Upper lobe of left lung (tissue), 6 donors: ENCODE data around the gene TCEAL3. TPM values are rescaled to one million over a fixed set of nuclear protein-coding genes. Genes with fewer than 3 reads are reported as not detected.
"Not testable (repeated sequence)": the region's sequence is repeated elsewhere in the genome, so short reads cannot be mapped to it uniquely, and the experiment has no call there.

Experiments used
- ATAC-seq, 2 donors: fragments of 200-7000 bp; cut with Tn5 transposase; one replicate each; pipeline ENCODE4 v1.9.1; 2022; ENCODE audit warnings: mild to moderate bottlenecking in 2 of 2, moderate library complexity in 2 of 2; ENCODE audit not compliant: low FRiP score in 2 of 2
- DNase-seq, 2 donors: peaks; one replicate each; pipeline ENCODE4 v3.0.0-alpha.2; 2019 to 2020
- H3K27ac ChIP-seq, 4 donors: fragments of 200-600 bp; sonication (generic); one replicate each; pipeline ENCODE4 v1.5.1; 2016 to 2019
- H3K27me3 ChIP-seq, 4 donors: fragments of 200-600 bp; sonication (generic); one replicate each; pipeline ENCODE4 v1.5.1; 2017 to 2019
- H3K36me3 ChIP-seq, 4 donors: fragments of 200-600 bp; sonication (generic); one replicate each; pipeline ENCODE4 v1.5.1; 2016 to 2019
- H3K4me1 ChIP-seq, 4 donors: fragments of 200-600 bp; sonication (generic); one replicate each; pipeline ENCODE4 v1.5.1; 2018 to 2019
- H3K4me3 ChIP-seq, 4 donors: fragments of 200-600 bp; sonication (generic); one replicate each; pipeline ENCODE4 v1.5.1; 2017 to 2019; ENCODE audit warnings: mild to moderate bottlenecking in 2 of 4, moderate library complexity in 1 of 4
- H3K9me3 ChIP-seq, 4 donors: fragments of 200-600 bp; sonication (generic); one replicate each; pipeline ENCODE4 v1.5.1; 2018 to 2019
- CTCF ChIP-seq, 6 experiments: fragments of 450-650 bp in 4 of 6; fragments of 200-600 bp in 2 of 6; sonication (generic) in 2 of 6; IDR thresholded peaks; one replicate each; pipeline ENCODE4 v1.5.1; 2016 to 2019; ENCODE audit warnings: antibody characterized with exemption in 6 of 6
- EP300 ChIP-seq, 4 donors: sonication (generic); formaldehyde crosslinking; IDR thresholded peaks; one replicate each; pipeline ENCODE4 v1.5.1; 2017; ENCODE audit warnings: antibody characterized with exemption in 4 of 4, control low read depth in 2 of 4
- POLR2A ChIP-seq, 4 donors: fragments of 450-650 bp; IDR thresholded peaks; one replicate each; pipeline ENCODE4 v1.5.1; 2016 to 2017; ENCODE audit warnings: antibody characterized with exemption in 4 of 4, mild to moderate bottlenecking in 2 of 4
- POLR2AphosphoS5 ChIP-seq, 2 donors: sonication (generic); formaldehyde crosslinking; IDR thresholded peaks; one replicate each; pipeline ENCODE4 v1.5.1; 2017; ENCODE audit warnings: antibody characterized with exemption in 2 of 2
- WGBS, 2 donors: methylation state at CpG; one replicate each; pipeline ENCODE4 v1.1.5; 2017 to 2018; 5-methylcytosine and 5-hydroxymethylcytosine counted together
- total RNA-seq, 6 donors: library from RNA; depleted of rRNA in 4 of 6; stranded (reverse); fragments of >200 nt in 4 of 6; gene quantifications; one replicate each; pipeline versions ENCODE4 v1.1.0 to v1.2.1, GENCODE V29; 2016 to 2021
- donor health status: DM: no; HTN: no; CAD: no; lungs with moderate emphysema.
- donor health status: DM: no; HTN: yes; CAD: no; lungs with severe emphysema.

The TCEAL3 gene
- total RNA-seq, 6 donors from 2014 or later: 17.8 to 27.9 (median 25.2) TPM

DNA sequence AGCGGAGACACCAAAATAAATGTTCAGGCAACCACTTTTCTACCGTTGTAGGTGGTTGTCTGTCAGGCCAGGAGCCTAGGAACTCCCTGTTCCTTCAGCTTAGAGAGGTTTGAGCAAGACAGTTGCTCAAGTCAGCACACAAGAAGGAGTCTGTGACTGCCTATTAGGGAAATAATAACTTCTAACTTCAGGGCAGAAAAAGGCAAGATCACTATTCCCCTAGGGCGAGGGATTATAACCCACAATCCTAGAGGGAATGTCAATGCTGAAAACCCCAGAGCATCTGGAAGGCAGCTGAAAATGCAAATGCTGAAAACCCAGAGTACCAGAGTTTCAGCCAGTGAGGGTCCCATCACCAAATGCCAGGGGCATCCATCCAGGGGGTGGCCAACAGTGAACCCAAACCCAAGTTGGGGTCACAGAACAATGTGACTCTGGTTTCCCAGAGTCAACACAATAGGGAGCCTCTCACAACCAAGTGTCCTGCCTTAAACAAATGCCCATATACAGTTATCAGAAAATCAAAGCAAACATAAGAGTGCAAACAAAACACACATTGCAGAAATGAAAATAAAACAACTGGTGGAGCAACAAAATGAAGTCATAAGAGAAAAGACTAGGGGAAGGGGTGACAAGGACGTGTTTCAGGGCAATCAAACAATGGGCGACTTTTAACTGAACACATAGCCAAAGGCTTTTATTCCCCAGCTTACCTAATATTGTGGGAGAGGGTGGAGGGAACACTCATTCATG, 51.1 kb downstream of the TCEAL3 start:
- Histone ChIP-seq H3K27ac (no peak overlapping the region), H3K4me1 (no peaks in the 10 kb centered on the region), H3K36me3 (no peaks in the 10 kb centered on the region), H3K9me3 (no peaks in the 10 kb centered on the region), H3K27me3 (no peaks in the 10 kb centered on the region), H3K4me3 (no peak overlapping the region)
- no peak for DNase-seq
- TF ChIP-seq CTCF (IDR thresholded peaks at IDR 0.05) (no peak), POLR2AphosphoS5 (IDR thresholded peaks at IDR 0.05) (no peak), POLR2A (IDR thresholded peaks at IDR 0.05) (no peak), EP300 (IDR thresholded peaks at IDR 0.05) (no peak)
- 63 to 85% methylated on average over 3 to 5 of the region's 5 CpGs for WGBS, 2 donors
- ATAC-seq: no peak

GRCh38 chrX:103659460-103659859, 51.7 kb downstream of the TCEAL3 start:
- not testable (repeated sequence) for H3K9me3 ChIP-seq

More at GRCh38 chrX:103659460-103659859, 51.7 kb downstream of the TCEAL3 start:
- not testable (repeated sequence) for ATAC-seq, H3K27ac ChIP-seq, DNase-seq, H3K36me3 ChIP-seq, H3K4me3 ChIP-seq, H3K27me3 ChIP-seq, H3K4me1 ChIP-seq
- WGBS, 2 donors: 87 to 100% methylated on average over 2 of the region's 2 CpGs

Other genes starting within 250 kb of the TCEAL3 start
- 100 to 1,000 TPM in 4 of 6 donors, 10 to 100 TPM in 2; 89.4 to 204 (median 142) TPM for gene BEX3, start 231.4 kb upstream of the TCEAL3 start, total RNA-seq
- gene RAB40A, start 88.5 kb upstream of the TCEAL3 start, total RNA-seq: 1 to 10 TPM in 1 of 6 donors, under 1 TPM in 5; 0.24 to 3.1 (median 0.56) TPM
- 100 to 1,000 TPM in 2 of 6 donors, 10 to 100 TPM in 4; 68.5 to 141 (median 90.8) TPM for gene TCEAL4, start 22.4 kb upstream of the TCEAL3 start, total RNA-seq
- 10 to 100 TPM; 26.9 to 62.1 (median 48.6) TPM for gene TCEAL1, start 21.0 kb downstream of the TCEAL3 start, total RNA-seq
- gene MORF4L2, start 78.7 kb downstream of the TCEAL3 start, total RNA-seq: 100 to 1,000 TPM; 154 to 253 (median 186) TPM
- gene TMEM31, start 102.9 kb downstream of the TCEAL3 start, total RNA-seq: not detected
- gene PLP1, start 168.9 kb downstream of the TCEAL3 start, total RNA-seq: 1 to 10 TPM in 1 of 6 donors, under 1 TPM in 1, not detected in 4; 0.49 to 2.1 TPM
- gene RAB9B, start 224.3 kb downstream of the TCEAL3 start, total RNA-seq: 1 to 10 TPM in 2 of 6 donors, under 1 TPM in 3, not detected in 1; 0.37 to 1.1 (median 0.84) TPM